ENCODE results near the gene NUDCD3. TPM values are rescaled to one million over a fixed set of nuclear protein-coding genes. Genes with fewer than 3 reads are reported as not detected.

The NUDCD3 gene
- polyA plus RNA-seq, 1 donor (not counting 4 experiments of a cell fraction or from before 2014, with no cell fraction given) = 58.7 TPM

DNA sequence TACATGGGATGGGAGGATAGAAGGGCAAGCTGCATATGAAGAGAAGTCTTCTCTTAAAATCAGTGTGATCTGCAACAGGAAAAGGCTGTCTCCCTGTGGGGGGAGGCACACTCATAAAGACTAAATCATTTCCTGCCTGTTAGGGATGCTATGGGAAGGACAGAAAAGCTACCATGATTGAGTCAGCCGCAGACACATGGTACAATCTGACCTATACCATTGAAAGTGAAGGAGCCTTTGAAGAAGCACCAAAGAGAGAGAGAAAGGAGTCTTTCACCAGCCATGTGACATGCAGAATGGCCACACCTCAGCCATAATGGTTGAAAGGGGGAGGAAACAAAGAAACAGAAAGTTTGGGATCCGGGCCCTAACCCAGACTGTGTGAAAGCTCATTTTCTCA is 29.1 kb downstream of the NUDCD3 start:
- no peak overlapping the region for H3K27ac ChIP-seq (ENCODE audit: control insufficient read depth, insufficient read depth, low read length)
- H3K4me1 ChIP-seq (ENCODE audit: control insufficient read depth, extremely low read depth, insufficient read depth, low read length) = peaks cover 17% of the 10 kb centered on the region
- H3K9me1 ChIP-seq (ENCODE audit: control insufficient read depth, extremely low read depth, insufficient read depth, low read length) = no peaks in the 10 kb centered on the region
- TF ChIP-seq EZH2 (IDR thresholded peaks at IDR 0.05; ENCODE audit: low read length) = no peak
- TF ChIP-seq, protein P1, sequence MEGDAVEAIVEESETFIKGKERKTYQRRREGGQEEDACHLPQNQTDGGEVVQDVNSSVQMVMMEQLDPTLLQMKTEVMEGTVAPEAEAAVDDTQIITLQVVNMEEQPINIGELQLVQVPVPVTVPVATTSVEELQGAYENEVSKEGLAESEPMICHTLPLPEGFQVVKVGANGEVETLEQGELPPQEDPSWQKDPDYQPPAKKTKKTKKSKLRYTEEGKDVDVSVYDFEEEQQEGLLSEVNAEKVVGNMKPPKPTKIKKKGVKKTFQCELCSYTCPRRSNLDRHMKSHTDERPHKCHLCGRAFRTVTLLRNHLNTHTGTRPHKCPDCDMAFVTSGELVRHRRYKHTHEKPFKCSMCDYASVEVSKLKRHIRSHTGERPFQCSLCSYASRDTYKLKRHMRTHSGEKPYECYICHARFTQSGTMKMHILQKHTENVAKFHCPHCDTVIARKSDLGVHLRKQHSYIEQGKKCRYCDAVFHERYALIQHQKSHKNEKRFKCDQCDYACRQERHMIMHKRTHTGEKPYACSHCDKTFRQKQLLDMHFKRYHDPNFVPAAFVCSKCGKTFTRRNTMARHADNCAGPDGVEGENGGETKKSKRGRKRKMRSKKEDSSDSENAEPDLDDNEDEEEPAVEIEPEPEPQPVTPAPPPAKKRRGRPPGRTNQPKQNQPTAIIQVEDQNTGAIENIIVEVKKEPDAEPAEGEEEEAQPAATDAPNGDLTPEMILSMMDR (optimal IDR thresholded peaks at IDR 0.05 in 1 of 3, IDR thresholded peaks at IDR 0.05 in 1 of 3, conservative IDR thresholded peaks at IDR 0.05 in 1 of 3; ENCODE audit: extremely low read depth in 1 of 3, insufficient read depth in 2 of 3, low read length in 3 of 3) = no peak
- H3K9ac ChIP-seq (ENCODE audit: control insufficient read depth, extremely low read depth, insufficient read depth, low read length) = no peak overlapping the region
- DNase-seq (ENCODE audit: low read depth, low spot score) = no peak
- H3K27me3 ChIP-seq (ENCODE audit: control insufficient read depth, extremely low read depth, insufficient read depth, low read length) = no peaks in the 10 kb centered on the region
- H4K20me1 ChIP-seq (ENCODE audit: control insufficient read depth, extremely low read depth, insufficient read depth, low read length) = no peaks in the 10 kb centered on the region
- peaks cover 82% of the 10 kb centered on the region for H3K79me2 ChIP-seq (ENCODE audit: control insufficient read depth, insufficient read depth, low read length)
- H3K9me3 ChIP-seq (ENCODE audit: control insufficient read depth, low read depth, low read length) = no peaks in the 10 kb centered on the region
- H2AFZ ChIP-seq (ENCODE audit: control insufficient read depth, low read length) = no peak overlapping the region
- dilution Hi-C loops (cut with MboI; ENCODE audit: extremely low pct_ligation_motif_present, low sequenced_read_pairs) = no loop called here
- peaks cover 6 to 14% of the 10 kb centered on the region in 2 experiments for H3K36me3 ChIP-seq (ENCODE audit: control insufficient read depth in 2 of 2, extremely low read depth in 1 of 2, insufficient read depth in 2 of 2, low read length in 2 of 2)
- peak; percentile 43 for FAIRE-seq
- H3K4me3 ChIP-seq (ENCODE audit: control insufficient read depth in 2 of 3, extremely low read depth in 1 of 3, insufficient read depth in 2 of 3, low read depth in 1 of 3, low read length in 3 of 3) = no peak overlapping the region
- peak overlapping the region; percentile 0 for H3K4me2 ChIP-seq (ENCODE audit: control insufficient read depth, extremely low read depth, insufficient read depth, low read depth, low read length)

DNA sequence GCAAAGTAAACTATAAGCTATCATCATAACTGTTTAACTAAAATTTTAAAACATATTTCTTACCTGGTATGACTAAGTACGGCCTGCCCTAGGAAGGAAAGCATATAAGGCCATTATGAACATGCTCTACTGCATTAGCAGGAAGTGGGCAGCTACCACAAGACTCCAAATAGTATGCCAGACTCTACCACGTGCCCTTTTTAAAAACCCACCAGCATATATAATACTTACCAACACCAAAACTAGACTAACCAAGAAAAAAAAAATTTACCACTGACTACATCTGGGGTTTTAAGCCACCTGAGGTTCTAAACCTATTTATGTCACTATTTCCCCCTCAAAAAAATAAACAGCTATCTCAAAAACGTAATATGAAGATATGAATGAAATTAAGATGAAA is 30.1 kb downstream of the NUDCD3 start:
- Histone ChIP-seq H2AFZ (ENCODE audit: control insufficient read depth, low read length) (no peak overlapping the region), H3K4me2 (ENCODE audit: control insufficient read depth, extremely low read depth, insufficient read depth, low read depth, low read length) (no peak overlapping the region), H4K20me1 (ENCODE audit: control insufficient read depth, extremely low read depth, insufficient read depth, low read length) (no peaks in the 10 kb centered on the region), H3K79me2 (ENCODE audit: control insufficient read depth, insufficient read depth, low read length) (peaks cover 77% of the 10 kb centered on the region), H3K9me3 (ENCODE audit: control insufficient read depth, low read depth, low read length) (no peaks in the 10 kb centered on the region), H3K9me1 (ENCODE audit: control insufficient read depth, extremely low read depth, insufficient read depth, low read length) (no peaks in the 10 kb centered on the region), H3K4me3 (ENCODE audit: control insufficient read depth in 2 of 3, extremely low read depth in 1 of 3, insufficient read depth in 2 of 3, low read depth in 1 of 3, low read length in 3 of 3) (no peak overlapping the region), H3K36me3 (ENCODE audit: control insufficient read depth in 2 of 2, extremely low read depth in 1 of 2, insufficient read depth in 2 of 2, low read length in 2 of 2) (peaks cover under 1 to 7% of the 10 kb centered on the region in 2 experiments), H3K9ac (ENCODE audit: control insufficient read depth, extremely low read depth, insufficient read depth, low read length) (no peak overlapping the region), H3K27me3 (ENCODE audit: control insufficient read depth, extremely low read depth, insufficient read depth, low read length) (no peaks in the 10 kb centered on the region), H3K4me1 (ENCODE audit: control insufficient read depth, extremely low read depth, insufficient read depth, low read length) (peaks cover 17% of the 10 kb centered on the region), H3K27ac (ENCODE audit: control insufficient read depth, insufficient read depth, low read length) (no peak overlapping the region)
- dilution Hi-C loops (cut with MboI; ENCODE audit: extremely low pct_ligation_motif_present, low sequenced_read_pairs) = no loop called here
- peak; percentile 55 for FAIRE-seq
- DNase-seq (ENCODE audit: low read depth, low spot score) = no peak
- TF ChIP-seq, protein P1 (optimal IDR thresholded peaks at IDR 0.05 in 1 of 3, IDR thresholded peaks at IDR 0.05 in 1 of 3, conservative IDR thresholded peaks at IDR 0.05 in 1 of 3; ENCODE audit: extremely low read depth in 1 of 3, insufficient read depth in 2 of 3, low read length in 3 of 3) = no peak
- TF ChIP-seq EZH2 (IDR thresholded peaks at IDR 0.05; ENCODE audit: low read length) = no peak
